GM21576 (cell line): ENCODE results near the gene TOR4A.

Experiments used
- ATAC-seq: cut with Tn5 transposase; IDR thresholded peaks from one replicate; pipeline ENCODE4 v1.9.1; 2021; ENCODE audit warnings: mild to moderate bottlenecking, moderate library complexity; ENCODE audit not compliant: unreplicated experiment

Gene TOR4A

DNA sequence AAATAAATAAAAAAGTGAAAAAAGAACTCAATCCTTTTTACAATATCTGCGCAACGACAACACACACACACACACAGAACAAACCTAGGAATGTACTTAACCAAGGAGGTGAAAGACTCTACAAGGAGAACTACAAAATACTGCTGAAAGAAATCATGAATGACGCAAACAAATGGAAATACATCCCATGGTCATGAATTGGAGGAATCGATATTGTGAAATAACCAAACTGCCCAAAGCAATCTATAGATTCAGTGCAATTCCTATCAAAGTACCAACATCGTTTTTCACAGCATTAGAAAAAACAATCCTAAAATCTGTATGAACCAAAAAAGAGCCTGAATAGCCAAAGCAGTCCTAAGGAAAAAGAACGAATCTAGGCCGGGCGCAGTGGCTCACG, 54.4 kb downstream of the TOR4A start:
- no peak for ATAC-seq
